Measurements from ENCODE around the gene ABHD8.

DNA sequence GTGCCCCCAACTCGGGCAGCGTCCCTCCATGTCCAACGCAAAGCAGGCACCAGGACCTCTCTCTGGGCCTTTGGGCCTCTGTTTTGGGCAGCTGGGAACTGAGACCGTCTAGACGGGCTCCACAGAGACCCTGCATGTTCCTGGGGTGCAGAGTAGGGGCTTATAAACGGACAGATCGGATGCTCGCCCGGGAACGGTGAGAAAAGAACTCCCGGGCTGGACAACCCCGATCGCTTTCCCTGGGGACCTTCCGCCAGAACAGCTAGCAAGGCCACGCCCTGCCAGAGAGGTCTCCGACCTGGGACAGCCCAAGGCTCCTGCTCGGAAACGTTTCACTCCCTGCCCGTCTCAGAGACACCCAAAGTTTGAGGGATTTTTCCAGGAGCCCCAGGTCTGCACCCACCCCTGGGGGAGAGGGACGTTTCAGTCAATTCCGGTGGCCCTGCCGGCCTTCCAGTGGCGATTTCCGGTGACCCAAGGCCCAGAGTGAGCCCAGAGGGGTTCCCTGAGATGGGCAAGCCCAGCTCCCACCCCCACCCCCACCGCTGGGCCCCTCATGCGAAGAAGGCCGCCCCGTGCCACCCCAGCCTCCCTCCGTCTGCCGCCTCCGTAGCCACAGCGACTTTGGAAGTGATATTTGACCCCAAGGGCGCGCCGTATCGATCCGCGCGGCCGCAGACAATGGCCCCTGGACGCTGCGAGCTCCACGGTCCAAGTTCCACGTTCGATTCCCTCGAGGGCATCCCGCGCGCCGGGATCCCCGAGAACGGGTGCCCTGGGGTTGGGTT lies 59.2 kb downstream of the ABHD8 start:
- TF ChIP-seq CEBPB (IDR thresholded peaks at IDR 0.05) = no peak
- TF ChIP-seq, protein P1, sequence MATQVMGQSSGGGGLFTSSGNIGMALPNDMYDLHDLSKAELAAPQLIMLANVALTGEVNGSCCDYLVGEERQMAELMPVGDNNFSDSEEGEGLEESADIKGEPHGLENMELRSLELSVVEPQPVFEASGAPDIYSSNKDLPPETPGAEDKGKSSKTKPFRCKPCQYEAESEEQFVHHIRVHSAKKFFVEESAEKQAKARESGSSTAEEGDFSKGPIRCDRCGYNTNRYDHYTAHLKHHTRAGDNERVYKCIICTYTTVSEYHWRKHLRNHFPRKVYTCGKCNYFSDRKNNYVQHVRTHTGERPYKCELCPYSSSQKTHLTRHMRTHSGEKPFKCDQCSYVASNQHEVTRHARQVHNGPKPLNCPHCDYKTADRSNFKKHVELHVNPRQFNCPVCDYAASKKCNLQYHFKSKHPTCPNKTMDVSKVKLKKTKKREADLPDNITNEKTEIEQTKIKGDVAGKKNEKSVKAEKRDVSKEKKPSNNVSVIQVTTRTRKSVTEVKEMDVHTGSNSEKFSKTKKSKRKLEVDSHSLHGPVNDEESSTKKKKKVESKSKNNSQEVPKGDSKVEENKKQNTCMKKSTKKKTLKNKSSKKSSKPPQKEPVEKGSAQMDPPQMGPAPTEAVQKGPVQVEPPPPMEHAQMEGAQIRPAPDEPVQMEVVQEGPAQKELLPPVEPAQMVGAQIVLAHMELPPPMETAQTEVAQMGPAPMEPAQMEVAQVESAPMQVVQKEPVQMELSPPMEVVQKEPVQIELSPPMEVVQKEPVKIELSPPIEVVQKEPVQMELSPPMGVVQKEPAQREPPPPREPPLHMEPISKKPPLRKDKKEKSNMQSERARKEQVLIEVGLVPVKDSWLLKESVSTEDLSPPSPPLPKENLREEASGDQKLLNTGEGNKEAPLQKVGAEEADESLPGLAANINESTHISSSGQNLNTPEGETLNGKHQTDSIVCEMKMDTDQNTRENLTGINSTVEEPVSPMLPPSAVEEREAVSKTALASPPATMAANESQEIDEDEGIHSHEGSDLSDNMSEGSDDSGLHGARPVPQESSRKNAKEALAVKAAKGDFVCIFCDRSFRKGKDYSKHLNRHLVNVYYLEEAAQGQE (IDR thresholded peaks at IDR 0.05; ENCODE audit: low read depth) = no peak
